Measurements from ENCODE around the gene CLCN6.

DNA sequence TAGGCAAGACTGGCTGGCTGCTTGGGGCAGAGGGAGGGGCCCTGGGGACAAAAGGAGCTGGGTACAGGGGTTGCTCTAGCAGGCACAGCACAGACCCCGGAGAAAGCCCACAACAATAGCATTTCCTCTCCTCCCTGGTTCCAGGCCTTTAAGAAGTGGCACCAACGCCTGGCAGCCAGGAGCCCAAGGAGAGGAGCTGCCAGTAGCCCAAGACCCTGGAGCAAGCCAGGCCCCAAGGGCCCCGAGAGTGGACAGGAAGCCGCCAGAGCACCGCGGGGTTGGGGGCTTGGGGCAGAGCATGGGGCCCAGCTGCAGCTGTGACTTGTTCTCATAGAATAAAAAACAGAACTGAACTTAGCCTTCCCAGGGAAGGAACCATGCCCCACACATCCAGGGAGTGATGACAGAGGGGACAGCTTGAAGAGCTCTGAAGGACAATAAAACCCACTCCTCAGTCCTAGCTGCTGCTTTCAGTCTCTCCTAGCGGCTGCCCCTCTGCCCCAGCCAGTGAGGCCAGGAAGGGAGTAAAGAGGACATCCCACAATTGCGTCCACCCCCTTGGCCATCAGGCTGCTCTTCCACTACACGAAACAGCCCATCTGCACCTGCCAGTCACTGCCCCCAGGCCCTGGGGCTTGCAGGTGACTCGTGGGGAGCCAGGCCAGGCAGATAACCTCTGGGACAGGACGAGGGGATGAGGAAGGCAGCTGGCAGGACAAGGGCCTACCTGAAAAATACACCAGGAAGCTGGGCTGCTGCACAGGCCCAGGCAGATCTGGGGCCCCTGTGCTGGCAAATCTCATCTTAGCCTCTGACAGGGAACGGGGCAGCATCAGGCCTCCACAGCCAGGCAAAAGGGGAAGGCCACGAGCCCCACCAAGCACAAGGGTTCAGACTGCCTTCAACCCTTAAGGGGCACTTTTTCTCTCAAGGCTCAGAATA, 16.6 kb upstream of the CLCN6 start:
- TF ChIP-seq, protein P1, sequence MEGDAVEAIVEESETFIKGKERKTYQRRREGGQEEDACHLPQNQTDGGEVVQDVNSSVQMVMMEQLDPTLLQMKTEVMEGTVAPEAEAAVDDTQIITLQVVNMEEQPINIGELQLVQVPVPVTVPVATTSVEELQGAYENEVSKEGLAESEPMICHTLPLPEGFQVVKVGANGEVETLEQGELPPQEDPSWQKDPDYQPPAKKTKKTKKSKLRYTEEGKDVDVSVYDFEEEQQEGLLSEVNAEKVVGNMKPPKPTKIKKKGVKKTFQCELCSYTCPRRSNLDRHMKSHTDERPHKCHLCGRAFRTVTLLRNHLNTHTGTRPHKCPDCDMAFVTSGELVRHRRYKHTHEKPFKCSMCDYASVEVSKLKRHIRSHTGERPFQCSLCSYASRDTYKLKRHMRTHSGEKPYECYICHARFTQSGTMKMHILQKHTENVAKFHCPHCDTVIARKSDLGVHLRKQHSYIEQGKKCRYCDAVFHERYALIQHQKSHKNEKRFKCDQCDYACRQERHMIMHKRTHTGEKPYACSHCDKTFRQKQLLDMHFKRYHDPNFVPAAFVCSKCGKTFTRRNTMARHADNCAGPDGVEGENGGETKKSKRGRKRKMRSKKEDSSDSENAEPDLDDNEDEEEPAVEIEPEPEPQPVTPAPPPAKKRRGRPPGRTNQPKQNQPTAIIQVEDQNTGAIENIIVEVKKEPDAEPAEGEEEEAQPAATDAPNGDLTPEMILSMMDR (IDR thresholded peaks at IDR 0.05; ENCODE audit: low read depth, low read length, missing input control), result no peak
- TF ChIP-seq, protein P2, sequence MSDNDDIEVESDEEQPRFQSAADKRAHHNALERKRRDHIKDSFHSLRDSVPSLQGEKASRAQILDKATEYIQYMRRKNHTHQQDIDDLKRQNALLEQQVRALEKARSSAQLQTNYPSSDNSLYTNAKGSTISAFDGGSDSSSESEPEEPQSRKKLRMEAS (IDR thresholded peaks at IDR 0.05), result no peak
- no peak for TF ChIP-seq EGR1 (IDR thresholded peaks at IDR 0.05; ENCODE audit: low read depth in 2 of 2)
- TF ChIP-seq, protein P3, sequence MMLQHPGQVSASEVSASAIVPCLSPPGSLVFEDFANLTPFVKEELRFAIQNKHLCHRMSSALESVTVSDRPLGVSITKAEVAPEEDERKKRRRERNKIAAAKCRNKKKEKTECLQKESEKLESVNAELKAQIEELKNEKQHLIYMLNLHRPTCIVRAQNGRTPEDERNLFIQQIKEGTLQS (IDR thresholded peaks at IDR 0.05), result no peak
- TF ChIP-seq FOXA1 (IDR thresholded peaks at IDR 0.05), result no peak
- TF ChIP-seq, protein P4, sequence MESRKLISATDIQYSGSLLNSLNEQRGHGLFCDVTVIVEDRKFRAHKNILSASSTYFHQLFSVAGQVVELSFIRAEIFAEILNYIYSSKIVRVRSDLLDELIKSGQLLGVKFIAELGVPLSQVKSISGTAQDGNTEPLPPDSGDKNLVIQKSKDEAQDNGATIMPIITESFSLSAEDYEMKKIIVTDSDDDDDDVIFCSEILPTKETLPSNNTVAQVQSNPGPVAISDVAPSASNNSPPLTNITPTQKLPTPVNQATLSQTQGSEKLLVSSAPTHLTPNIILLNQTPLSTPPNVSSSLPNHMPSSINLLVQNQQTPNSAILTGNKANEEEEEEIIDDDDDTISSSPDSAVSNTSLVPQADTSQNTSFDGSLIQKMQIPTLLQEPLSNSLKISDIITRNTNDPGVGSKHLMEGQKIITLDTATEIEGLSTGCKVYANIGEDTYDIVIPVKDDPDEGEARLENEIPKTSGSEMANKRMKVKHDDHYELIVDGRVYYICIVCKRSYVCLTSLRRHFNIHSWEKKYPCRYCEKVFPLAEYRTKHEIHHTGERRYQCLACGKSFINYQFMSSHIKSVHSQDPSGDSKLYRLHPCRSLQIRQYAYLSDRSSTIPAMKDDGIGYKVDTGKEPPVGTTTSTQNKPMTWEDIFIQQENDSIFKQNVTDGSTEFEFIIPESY (IDR thresholded peaks at IDR 0.05), result no peak
- TF ChIP-seq, protein P5, sequence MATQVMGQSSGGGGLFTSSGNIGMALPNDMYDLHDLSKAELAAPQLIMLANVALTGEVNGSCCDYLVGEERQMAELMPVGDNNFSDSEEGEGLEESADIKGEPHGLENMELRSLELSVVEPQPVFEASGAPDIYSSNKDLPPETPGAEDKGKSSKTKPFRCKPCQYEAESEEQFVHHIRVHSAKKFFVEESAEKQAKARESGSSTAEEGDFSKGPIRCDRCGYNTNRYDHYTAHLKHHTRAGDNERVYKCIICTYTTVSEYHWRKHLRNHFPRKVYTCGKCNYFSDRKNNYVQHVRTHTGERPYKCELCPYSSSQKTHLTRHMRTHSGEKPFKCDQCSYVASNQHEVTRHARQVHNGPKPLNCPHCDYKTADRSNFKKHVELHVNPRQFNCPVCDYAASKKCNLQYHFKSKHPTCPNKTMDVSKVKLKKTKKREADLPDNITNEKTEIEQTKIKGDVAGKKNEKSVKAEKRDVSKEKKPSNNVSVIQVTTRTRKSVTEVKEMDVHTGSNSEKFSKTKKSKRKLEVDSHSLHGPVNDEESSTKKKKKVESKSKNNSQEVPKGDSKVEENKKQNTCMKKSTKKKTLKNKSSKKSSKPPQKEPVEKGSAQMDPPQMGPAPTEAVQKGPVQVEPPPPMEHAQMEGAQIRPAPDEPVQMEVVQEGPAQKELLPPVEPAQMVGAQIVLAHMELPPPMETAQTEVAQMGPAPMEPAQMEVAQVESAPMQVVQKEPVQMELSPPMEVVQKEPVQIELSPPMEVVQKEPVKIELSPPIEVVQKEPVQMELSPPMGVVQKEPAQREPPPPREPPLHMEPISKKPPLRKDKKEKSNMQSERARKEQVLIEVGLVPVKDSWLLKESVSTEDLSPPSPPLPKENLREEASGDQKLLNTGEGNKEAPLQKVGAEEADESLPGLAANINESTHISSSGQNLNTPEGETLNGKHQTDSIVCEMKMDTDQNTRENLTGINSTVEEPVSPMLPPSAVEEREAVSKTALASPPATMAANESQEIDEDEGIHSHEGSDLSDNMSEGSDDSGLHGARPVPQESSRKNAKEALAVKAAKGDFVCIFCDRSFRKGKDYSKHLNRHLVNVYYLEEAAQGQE (IDR thresholded peaks at IDR 0.05), result no peak
- no peak for TF ChIP-seq SP1 (IDR thresholded peaks at IDR 0.05)

Measured in liver (tissue), 3 donors.